K562 (cell line): ENCODE data around the gene PRR29. TPM values are rescaled to one million over a fixed set of nuclear protein-coding genes. Genes with fewer than 3 reads are reported as not detected.

ENCODE experiments used
- ATAC-seq: fragments of 200-7000 bp; cut with Tn5 transposase; 3 replicates; pipeline ENCODE4 v1.9.1; 2020; ENCODE audit warnings: moderate library complexity
- BruUV-seq: library from RNA; stranded (reverse); fragments of 400-500 nt; replicated peaks from 2 replicates; lab custom pipeline; 2021; lab: Mats Ljungman, UMichigan
- CTCF ChIA-PET: fragments of 300-600 bp; formaldehyde crosslinking; extraction: SDS; loops from one replicate; lab custom pipeline; 2021; ENCODE audit warnings: low intra/inter-chr PET ratio; lab: Yijun Ruan, JAX
- POLR2A ChIA-PET: fragments of 300-600, 350-650 bp; sonication (Branson Sonifier 250); formaldehyde crosslinking; extraction: SDS; loops from one replicate; lab custom pipeline; 2021; ENCODE audit warnings: antibody characterized with exemption, inconsistent platforms; lab: Yijun Ruan, JAX
- DNase-seq, 4 experiments: peaks; one replicate each; pipeline versions ENCODE4 v3.0.0 to v3.0.0-alpha.2; 2011 to 2018; ENCODE audit warnings: low spot score in 3 of 4, mixed read lengths in 3 of 4; ENCODE audit errors: extremely low read depth in 1 of 4
- FAIRE-seq: peaks from 2 replicates; lab custom pipeline; 2011; peaks lifted over from hg19 to GRCh38; lab: Jason Lieb, UNC
- H2AFZ ChIP-seq: 2 replicates; pipeline ENCODE4 v1.6.0; 2011; ENCODE audit warnings: low read depth, low read length, control low read depth, inconsistent platforms
- H3K27ac ChIP-seq: fragments of 200-600 bp; 3 replicates; pipeline ENCODE4 v1.8.0; 2011; ENCODE audit warnings: low read depth, mild to moderate bottlenecking, control low read depth, inconsistent platforms, low read length, moderate library complexity, mixed read lengths; ENCODE audit errors: extremely low read depth
- H3K27me3 ChIP-seq, 2 experiments: fragments of 300-600 bp in 1 of 2; 2 replicates in 1 of 2; 3 replicates in 1 of 2; pipeline versions ENCODE4 v1.6.0 to v1.8.0; 2011; ENCODE audit warnings: inconsistent platforms in 2 of 2, low read length in 2 of 2, mild to moderate bottlenecking in 1 of 2, mixed read lengths in 1 of 2, moderate library complexity in 1 of 2; ENCODE audit not compliant: control insufficient read depth in 2 of 2, insufficient read depth in 2 of 2
- H3K36me3 ChIP-seq: fragments of 300-600 bp; 3 replicates; pipeline ENCODE4 v1.8.0; 2011; ENCODE audit warnings: mild to moderate bottlenecking, low read length, inconsistent platforms; ENCODE audit not compliant: control insufficient read depth, insufficient read depth
- H3K4me1 ChIP-seq, 2 experiments: fragments of 200-600 bp in 1 of 2; replicated peaks in 1 of 2; 2 replicates in 1 of 2; 3 replicates in 1 of 2; pipeline versions ENCODE4 v1.5.1 to v1.8.0; 2011; ENCODE audit warnings: inconsistent platforms in 2 of 2, low read length in 2 of 2, mild to moderate bottlenecking in 1 of 2, mixed read lengths in 1 of 2, moderate library complexity in 1 of 2; ENCODE audit not compliant: control insufficient read depth in 2 of 2, insufficient read depth in 2 of 2
- H3K4me2 ChIP-seq: 2 replicates; pipeline ENCODE4 v1.6.1; 2011; ENCODE audit warnings: low read length, control low read depth, inconsistent platforms, mixed read lengths; ENCODE audit not compliant: insufficient read depth
- H3K4me3 ChIP-seq: fragments of 200-600 bp; sonication (generic), shearing (Covaris generic); 2 replicates; pipeline ENCODE4 v1.5.1; 2016; ENCODE audit warnings: control low read depth, inconsistent platforms
- H3K79me2 ChIP-seq: fragments of 200-600 bp; 3 replicates; pipeline ENCODE4 v1.8.0; 2011; ENCODE audit warnings: low read length, inconsistent platforms; ENCODE audit not compliant: control insufficient read depth, insufficient read depth
- H3K9ac ChIP-seq, 2 experiments: 2 replicates each; pipeline versions ENCODE4 v1.6.0 to v1.6.1; 2011; ENCODE audit warnings: low read depth in 2 of 2, low read length in 2 of 2, control low read depth in 1 of 2, inconsistent platforms in 1 of 2, mild to moderate bottlenecking in 1 of 2, mixed read lengths in 1 of 2; ENCODE audit not compliant: insufficient read depth in 1 of 2
- H3K9me1 ChIP-seq: one replicate; pipeline ENCODE4 v1.6.0; 2011; ENCODE audit warnings: inconsistent platforms, mild to moderate bottlenecking, low read length, moderate library complexity; ENCODE audit not compliant: control insufficient read depth, insufficient read depth
- H3K9me3 ChIP-seq: replicated peaks from 2 replicates; pipeline ENCODE4 v1.5.1; 2011; ENCODE audit warnings: low read depth, low read length, inconsistent platforms; ENCODE audit not compliant: control insufficient read depth, insufficient read depth
- H4K20me1 ChIP-seq: replicated peaks from 2 replicates; pipeline ENCODE4 v1.6.1; 2011; ENCODE audit warnings: low read length, inconsistent platforms, mixed read lengths; ENCODE audit not compliant: control insufficient read depth, insufficient read depth
- CUX1 ChIP-seq: fragments of 200-800 bp; sonication (Bioruptor generic); IDR thresholded peaks from 2 replicates; pipeline ENCODE4 v1.6.1; 2016; ENCODE audit warnings: missing genetic modification characterization, missing compliant biosample characterization
- ELK3 ChIP-seq: fragments of 450-650 bp; formaldehyde crosslinking; IDR thresholded peaks from 2 replicates; pipeline ENCODE4 v1.4.0; 2020; ENCODE audit warnings: mild to moderate bottlenecking
- HNRNPH1 ChIP-seq: fragments of 200-400 bp; formaldehyde crosslinking; optimal IDR thresholded peaks from 2 replicates; pipeline ENCODE3; 2017; ENCODE audit warnings: low read depth, mild to moderate bottlenecking, low read length, moderate library complexity
- NCOA2 ChIP-seq, 2 experiments: fragments of 450-650 bp; IDR thresholded peaks; 2 replicates each; pipeline ENCODE4 v1.6.1; 2018; ENCODE audit warnings: mild to moderate bottlenecking in 2 of 2, moderate library complexity in 1 of 2; ENCODE audit not compliant: partially characterized antibody in 2 of 2
- NR2C1 ChIP-seq, 2 experiments: fragments of 450-650 bp; IDR thresholded peaks; 2 replicates each; pipeline ENCODE4 v1.6.1; 2017; ENCODE audit warnings: mild to moderate bottlenecking in 2 of 2, antibody characterized with exemption in 1 of 2, inconsistent platforms in 1 of 2, missing compliant biosample characterization in 1 of 2, missing genetic modification characterization in 1 of 2
- ZNF57 ChIP-seq: fragments of 450-650 bp; formaldehyde crosslinking; IDR thresholded peaks from 2 replicates; pipeline ENCODE4 v1.4.0; 2020; ENCODE audit warnings: mild to moderate bottlenecking, moderate library complexity
- WGBS: fragments of 100-300 bp; shearing (Covaris generic); methylation state at CpG from one replicate; pipeline ENCODE4 v1.1.6; 2016; ENCODE audit warnings: low coverage, mixed read lengths; ENCODE audit not compliant: insufficient coverage; ENCODE audit errors: missing lambda C conversion rate; 5-methylcytosine and 5-hydroxymethylcytosine counted together
- in situ Hi-C: fragments of 300-500 bp; cut with MboI; formaldehyde crosslinking; loops from 4 replicates; pipeline ENCODE4 v1.15.0; 2018; ENCODE audit warnings: inconsistent platforms, mixed read lengths
- intact Hi-C: fragments of 100-400 bp; cut with micrococcal nuclease; formaldehyde crosslinking; loops from 2 replicates; pipeline ENCODE4 v1.14.2; 2022
- polyA plus RNA-seq, 8 experiments: library from polyadenylated mRNA; depleted of rRNA in 4 of 8; stranded (reverse) in 5 of 8; unstranded in 3 of 8; fragments of >200 nt; fragmentation: Nextera tagmentation in 2 of 8; fragmentation: Illumina TruSeq in 1 of 8; extraction: Ambion mirVana in 2 of 8; extraction: Trizol in 1 of 8; gene quantifications; 2 replicates each; pipeline versions ENCODE4 v1.2.1 to v1.2.3, GENCODE V29; 2011 to 2014; ENCODE audit warnings: inconsistent platforms in 1 of 8, missing spikeins in 1 of 8
- total RNA-seq, 7 experiments: library from RNA; depleted of rRNA in 6 of 7; stranded (reverse); fragments of >200 nt in 6 of 7; fragmentation: Illumina TruSeq in 2 of 7; extraction: Trizol in 2 of 7; gene quantifications; 2 replicates each; pipeline versions ENCODE4 v1.2.1 to v1.2.3, GENCODE V29; 2011 to 2021; ENCODE audit warnings: low replicate concordance in 1 of 7
- TF ChIP-seq, protein P1 (sequence below): fragments of 250-450 bp; sonication (Bioruptor Pico); IDR thresholded peaks from 2 replicates; pipeline ENCODE4 v1.4.0; 2020; ENCODE audit warnings: mild to moderate bottlenecking, moderate library complexity, borderline replicate concordance
- TF ChIP-seq, protein P2 (sequence below): fragments of 250-450 bp; sonication (Bioruptor Pico); IDR thresholded peaks from 2 replicates; pipeline ENCODE4 v1.4.0; 2020; ENCODE audit warnings: mild to moderate bottlenecking, moderate library complexity

PRR29 gene
- total and polyA plus RNA-seq, 9 of the 15 experiments (the other 6 are each of a cell fraction or from before 2014, with no cell fraction given): 0.08 to 0.58 (median 0.15) TPM; not detected in 5

DNA sequence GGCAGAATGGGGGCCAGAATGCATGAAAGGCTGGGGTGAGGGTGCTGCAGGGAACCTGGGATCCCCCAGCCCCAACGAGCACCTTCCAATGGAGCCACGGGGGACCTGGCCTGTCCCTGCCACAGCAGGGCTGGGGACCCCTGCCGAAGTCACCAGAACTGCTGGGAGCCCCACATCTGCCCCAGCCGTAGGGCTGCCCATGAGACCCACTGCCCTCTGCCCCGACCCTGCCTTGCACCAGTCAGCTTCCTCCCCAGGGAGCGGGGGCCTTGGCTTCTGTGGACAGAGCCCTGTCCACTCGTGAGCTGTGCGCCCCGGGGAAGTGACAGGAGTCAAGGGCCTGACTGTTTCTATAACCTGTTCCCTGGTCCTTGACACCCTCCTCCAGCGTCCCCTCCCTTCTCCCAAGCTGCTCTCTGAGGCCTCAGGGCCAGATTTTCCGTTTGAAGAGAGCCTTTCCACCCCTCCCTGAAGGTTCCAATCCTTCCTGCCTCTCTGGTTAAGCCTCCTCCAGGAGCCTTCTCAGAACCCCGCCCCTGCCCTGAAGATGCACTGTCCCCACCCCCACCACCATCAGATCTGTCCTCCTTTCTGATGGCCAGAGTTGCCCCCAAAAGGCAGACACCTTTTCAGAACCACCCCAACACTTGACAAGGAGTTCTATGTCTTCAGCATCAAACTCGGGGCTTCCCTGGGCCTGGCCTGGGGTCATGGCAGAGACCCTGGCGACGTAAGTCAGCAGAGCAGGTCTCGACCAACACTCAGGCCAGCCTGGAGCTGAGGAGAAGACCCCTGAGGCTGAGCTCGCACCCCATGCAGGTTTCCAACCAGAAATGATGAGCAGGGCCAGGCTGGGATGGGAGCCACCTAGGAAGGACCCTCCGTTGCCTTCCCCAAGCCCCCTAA lies 10.7 kb upstream of the PRR29 start:
- DNase-seq: no peak
- Histone ChIP-seq H3K36me3 (no peaks in the 10 kb centered on the region), H3K27ac (no peak overlapping the region), H4K20me1 (no peaks in the 10 kb centered on the region), H3K4me3 (no peak overlapping the region), H3K27me3 (peaks cover 10 to 23% of the 10 kb centered on the region in 2 experiments; a peak in 4 of 5 replicates), H3K79me2 (no peaks in the 10 kb centered on the region), H3K9ac (no peak overlapping the region), H3K9me1 (no peaks in the 10 kb centered on the region), H2AFZ (no peak overlapping the region), H3K4me1 (peaks cover 7 to 37% of the 10 kb centered on the region in 2 experiments), H3K9me3 (no peaks in the 10 kb centered on the region; the same call in 1 of the 2 replicates), H3K4me2 (no peak overlapping the region)
- WGBS: 23% methylated on average over 15 of the region's 18 CpGs
- no peak for TF ChIP-seq ZNF57 (CRISPR knock-in tag)
- TF ChIP-seq, protein P1, sequence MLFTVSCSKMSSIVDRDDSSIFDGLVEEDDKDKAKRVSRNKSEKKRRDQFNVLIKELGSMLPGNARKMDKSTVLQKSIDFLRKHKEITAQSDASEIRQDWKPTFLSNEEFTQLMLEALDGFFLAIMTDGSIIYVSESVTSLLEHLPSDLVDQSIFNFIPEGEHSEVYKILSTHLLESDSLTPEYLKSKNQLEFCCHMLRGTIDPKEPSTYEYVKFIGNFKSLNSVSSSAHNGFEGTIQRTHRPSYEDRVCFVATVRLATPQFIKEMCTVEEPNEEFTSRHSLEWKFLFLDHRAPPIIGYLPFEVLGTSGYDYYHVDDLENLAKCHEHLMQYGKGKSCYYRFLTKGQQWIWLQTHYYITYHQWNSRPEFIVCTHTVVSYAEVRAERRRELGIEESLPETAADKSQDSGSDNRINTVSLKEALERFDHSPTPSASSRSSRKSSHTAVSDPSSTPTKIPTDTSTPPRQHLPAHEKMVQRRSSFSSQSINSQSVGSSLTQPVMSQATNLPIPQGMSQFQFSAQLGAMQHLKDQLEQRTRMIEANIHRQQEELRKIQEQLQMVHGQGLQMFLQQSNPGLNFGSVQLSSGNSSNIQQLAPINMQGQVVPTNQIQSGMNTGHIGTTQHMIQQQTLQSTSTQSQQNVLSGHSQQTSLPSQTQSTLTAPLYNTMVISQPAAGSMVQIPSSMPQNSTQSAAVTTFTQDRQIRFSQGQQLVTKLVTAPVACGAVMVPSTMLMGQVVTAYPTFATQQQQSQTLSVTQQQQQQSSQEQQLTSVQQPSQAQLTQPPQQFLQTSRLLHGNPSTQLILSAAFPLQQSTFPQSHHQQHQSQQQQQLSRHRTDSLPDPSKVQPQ: no peak
- TF ChIP-seq NCOA2 (IDR thresholded peaks at IDR 0.05; ENCODE audit: partially characterized antibody in 2 of 2): no peak
- TF ChIP-seq, protein P2, sequence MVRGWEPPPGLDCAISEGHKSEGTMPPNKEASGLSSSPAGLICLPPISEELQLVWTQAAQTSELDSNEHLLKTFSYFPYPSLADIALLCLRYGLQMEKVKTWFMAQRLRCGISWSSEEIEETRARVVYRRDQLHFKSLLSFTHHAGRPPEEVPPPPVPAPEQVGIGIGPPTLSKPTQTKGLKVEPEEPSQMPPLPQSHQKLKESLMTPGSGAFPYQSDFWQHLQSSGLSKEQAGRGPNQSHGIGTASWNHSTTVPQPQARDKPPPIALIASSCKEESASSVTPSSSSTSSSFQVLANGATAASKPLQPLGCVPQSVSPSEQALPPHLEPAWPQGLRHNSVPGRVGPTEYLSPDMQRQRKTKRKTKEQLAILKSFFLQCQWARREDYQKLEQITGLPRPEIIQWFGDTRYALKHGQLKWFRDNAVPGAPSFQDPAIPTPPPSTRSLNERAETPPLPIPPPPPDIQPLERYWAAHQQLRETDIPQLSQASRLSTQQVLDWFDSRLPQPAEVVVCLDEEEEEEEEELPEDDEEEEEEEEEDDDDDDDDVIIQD: no peak
- no peak for TF ChIP-seq HNRNPH1
- no peak for TF ChIP-seq CUX1 (CRISPR knock-in tag)
- no peak for TF ChIP-seq NR2C1 (IDR thresholded peaks at IDR 0.05)
- TF ChIP-seq NR2C1 (tag; IDR thresholded peaks at IDR 0.05): no peak
- TF ChIP-seq ELK3 (CRISPR knock-in tag): no peak
- no TSS peak for BruUV-seq
- CTCF ChIA-PET: no interaction called here
- intact Hi-C loops (no loop called here), in situ Hi-C loops (no loop called here)
- FAIRE-seq: no peak
- POLR2A ChIA-PET: interaction anchor here (0.6 kb wide), 1 partner anchor 483 kb away, joined by 3 read pairs; no protein-coding TSS in a partner anchor
- no peak for ATAC-seq
